Vagina (tissue), 2 donors: ENCODE data around the gene GREB1.

Source experiments
- POLR2A ChIP-seq, 2 donors: fragments of 450-650 bp; IDR thresholded peaks; one replicate each; pipeline ENCODE4 v1.6.1; 2017; ENCODE audit warnings: antibody characterized with exemption in 2 of 2, mild to moderate bottlenecking in 2 of 2, moderate library complexity in 2 of 2
- POLR2AphosphoS5 ChIP-seq, 2 donors: sonication (generic); formaldehyde crosslinking; IDR thresholded peaks; one replicate each; pipeline ENCODE4 v1.9.0; 2017; ENCODE audit warnings: antibody characterized with exemption in 2 of 2, mild to moderate bottlenecking in 2 of 2, low read depth in 1 of 2; ENCODE audit not compliant: insufficient read depth in 1 of 2
- TF ChIP-seq, protein P1 (sequence below), 3 experiments: fragments of 450-650 bp in 2 of 3; fragments of 200-600 bp in 1 of 3; sonication (generic) in 1 of 3; IDR thresholded peaks; one replicate each; pipeline ENCODE4 v1.5.1; 2017 to 2019; ENCODE audit warnings: antibody characterized with exemption in 3 of 3, mild to moderate bottlenecking in 2 of 3, moderate library complexity in 2 of 3

DNA sequence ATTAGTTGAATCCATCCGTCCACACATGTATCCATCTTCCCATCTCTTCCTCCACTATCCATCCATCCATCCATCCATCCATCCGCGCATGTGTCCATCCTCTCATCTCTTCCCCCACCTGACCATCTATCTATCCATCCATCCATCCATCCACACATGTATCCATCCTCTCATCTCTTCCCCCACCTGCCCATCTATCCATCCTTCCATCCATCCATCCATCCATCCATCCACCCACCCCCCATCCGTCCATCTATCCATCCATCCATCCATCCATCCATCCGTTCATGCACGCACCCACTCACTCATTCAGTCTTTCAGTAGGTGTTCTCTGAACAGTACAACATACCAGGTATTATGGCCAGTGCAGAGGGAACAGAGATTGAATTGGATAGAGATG, 18.9 kb upstream of the GREB1 start:
- TF ChIP-seq, protein P1, sequence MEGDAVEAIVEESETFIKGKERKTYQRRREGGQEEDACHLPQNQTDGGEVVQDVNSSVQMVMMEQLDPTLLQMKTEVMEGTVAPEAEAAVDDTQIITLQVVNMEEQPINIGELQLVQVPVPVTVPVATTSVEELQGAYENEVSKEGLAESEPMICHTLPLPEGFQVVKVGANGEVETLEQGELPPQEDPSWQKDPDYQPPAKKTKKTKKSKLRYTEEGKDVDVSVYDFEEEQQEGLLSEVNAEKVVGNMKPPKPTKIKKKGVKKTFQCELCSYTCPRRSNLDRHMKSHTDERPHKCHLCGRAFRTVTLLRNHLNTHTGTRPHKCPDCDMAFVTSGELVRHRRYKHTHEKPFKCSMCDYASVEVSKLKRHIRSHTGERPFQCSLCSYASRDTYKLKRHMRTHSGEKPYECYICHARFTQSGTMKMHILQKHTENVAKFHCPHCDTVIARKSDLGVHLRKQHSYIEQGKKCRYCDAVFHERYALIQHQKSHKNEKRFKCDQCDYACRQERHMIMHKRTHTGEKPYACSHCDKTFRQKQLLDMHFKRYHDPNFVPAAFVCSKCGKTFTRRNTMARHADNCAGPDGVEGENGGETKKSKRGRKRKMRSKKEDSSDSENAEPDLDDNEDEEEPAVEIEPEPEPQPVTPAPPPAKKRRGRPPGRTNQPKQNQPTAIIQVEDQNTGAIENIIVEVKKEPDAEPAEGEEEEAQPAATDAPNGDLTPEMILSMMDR (IDR thresholded peaks at IDR 0.05), result no peak
- no peak for TF ChIP-seq POLR2AphosphoS5 (IDR thresholded peaks at IDR 0.05; ENCODE audit: insufficient read depth in 1 of 2, low read depth in 1 of 2)
- TF ChIP-seq POLR2A (IDR thresholded peaks at IDR 0.05), result no peak
